Liver (tissue), 3 donors: ENCODE data around the gene HS3ST2.

ENCODE experiments used
- CTCF ChIP-seq: fragments of 150-350 bp; IDR thresholded peaks from 2 replicates; pipeline ENCODE4 v1.5.1; 2017; ENCODE audit warnings: improper control_type of control experiment, low read depth, low read length; ENCODE audit not compliant: missing input control
- EGR1 ChIP-seq, 2 donors: IDR thresholded peaks; 2 replicates each; pipeline ENCODE4 v1.6.1; 2016 to 2018; ENCODE audit warnings: antibody characterized with exemption in 2 of 2, low read depth in 2 of 2
- FOXA1 ChIP-seq: IDR thresholded peaks from 2 replicates; pipeline ENCODE4 v1.6.1; 2016; ENCODE audit warnings: antibody characterized with exemption
- GABPA ChIP-seq, 2 donors: IDR thresholded peaks in 1 of 2; conservative IDR thresholded peaks in 1 of 2; 2 replicates each; pipeline ENCODE4 v1.6.1; 2016; ENCODE audit warnings: antibody characterized with exemption in 2 of 2, mild to moderate bottlenecking in 1 of 2, moderate library complexity in 1 of 2
- HNF4A ChIP-seq, 2 donors: conservative IDR thresholded peaks; 2 replicates each; pipeline ENCODE4 v1.6.1; 2016; ENCODE audit warnings: antibody characterized with exemption in 2 of 2, mild to moderate bottlenecking in 2 of 2
- MAX ChIP-seq: IDR thresholded peaks from 2 replicates; pipeline ENCODE4 v1.6.1; 2016; ENCODE audit warnings: antibody characterized with exemption
- RAD21 ChIP-seq, 2 donors: IDR thresholded peaks; 2 replicates each; pipeline ENCODE4 v1.6.1; 2016; ENCODE audit warnings: antibody characterized with exemption in 2 of 2, mild to moderate bottlenecking in 2 of 2
- SP1 ChIP-seq: IDR thresholded peaks from 2 replicates; pipeline ENCODE4 v1.6.1; 2018; ENCODE audit warnings: antibody characterized with exemption, mild to moderate bottlenecking
- TAF1 ChIP-seq: conservative IDR thresholded peaks from 2 replicates; pipeline ENCODE4 v1.6.1; 2016; ENCODE audit warnings: antibody characterized with exemption, mild to moderate bottlenecking
- YY1 ChIP-seq: IDR thresholded peaks from 2 replicates; pipeline ENCODE4 v1.6.1; 2016; ENCODE audit warnings: antibody characterized with exemption, mild to moderate bottlenecking
- donor health status: healthy.
- donor health status: healthy.

- TF ChIP-seq CTCF (no peak), EGR1 (IDR thresholded peaks at IDR 0.05; ENCODE audit: low read depth in 2 of 2) (no peak), FOXA1 (no peak), SP1 (no peak), GABPA (IDR thresholded peaks at IDR 0.05 in 1 of 2, conservative IDR thresholded peaks at IDR 0.05 in 1 of 2) (no peak), HNF4A (conservative IDR thresholded peaks at IDR 0.05) (no peak), RAD21 (IDR thresholded peaks at IDR 0.05) (no peak), MAX (no peak), TAF1 (no peak), YY1 (no peak)
These were observed 26.3 kb upstream of the HS3ST2 start for GRCh38 chr16:22787466-22788192.
